OCI-LY1 (cell line): Measurements from ENCODE around the gene PTPRCAP.

ENCODE experiments used
- H2AFZ ChIP-seq: fragments of 200-600 bp; sonication (generic), shearing (Covaris generic); 2 replicates; pipeline ENCODE4 v1.6.0; 2014; ENCODE audit warnings: antibody characterized with exemption, mild to moderate bottlenecking, low read length
- H3F3A ChIP-seq: fragments of 200-600 bp; sonication (generic), shearing (Covaris generic); 2 replicates; pipeline ENCODE4 v1.6.0; 2014; ENCODE audit warnings: mild to moderate bottlenecking, antibody characterized with exemption, low read length, moderate library complexity; ENCODE audit not compliant: insufficient read depth
- H3K27ac ChIP-seq: fragments of 200-600 bp; sonication (generic); 2 replicates; pipeline ENCODE4 v1.5.1; 2014; ENCODE audit warnings: low read length, mixed run types, mild to moderate bottlenecking, low read depth; ENCODE audit not compliant: poor library complexity, severe bottlenecking
- H3K27me3 ChIP-seq: fragments of 200-600 bp; sonication (generic); 2 replicates; pipeline ENCODE4 v1.6.0; 2014; ENCODE audit warnings: antibody characterized with exemption, mild to moderate bottlenecking, low read length, moderate library complexity; ENCODE audit not compliant: insufficient read depth
- H3K36me3 ChIP-seq: fragments of 200-600 bp; sonication (generic); 2 replicates; pipeline ENCODE4 v1.6.1; 2014; ENCODE audit warnings: mild to moderate bottlenecking, antibody characterized with exemption, low read length, moderate library complexity, mixed read lengths; ENCODE audit not compliant: insufficient read depth
- H3K4me1 ChIP-seq: fragments of 200-600 bp; sonication (generic); 2 replicates; pipeline ENCODE4 v1.5.1; 2014; ENCODE audit warnings: mild to moderate bottlenecking, low read length, moderate library complexity; ENCODE audit not compliant: insufficient read depth, severe bottlenecking
- H3K4me2 ChIP-seq: fragments of 200-600 bp; sonication (generic), shearing (Covaris generic); 2 replicates; pipeline ENCODE4 v1.6.1; 2014; ENCODE audit warnings: low read length
- H3K4me3 ChIP-seq: fragments of 200-600 bp; sonication (generic); 2 replicates; pipeline ENCODE4 v1.5.1; 2014; ENCODE audit warnings: low read length, low read depth, mild to moderate bottlenecking, mixed read lengths; ENCODE audit not compliant: poor library complexity, severe bottlenecking
- H3K79me2 ChIP-seq: fragments of 200-600 bp; shearing (Covaris generic); 2 replicates; pipeline ENCODE4 v1.6.1; 2016; ENCODE audit warnings: mixed run types, low read length, mixed read lengths; ENCODE audit not compliant: insufficient read depth
- H3K9ac ChIP-seq: fragments of 200-600 bp; sonication (generic), shearing (Covaris generic); 2 replicates; pipeline ENCODE4 v1.6.1; 2014; ENCODE audit warnings: mild to moderate bottlenecking, low read length, mixed read lengths
- H3K9me2 ChIP-seq: fragments of 200-600 bp; sonication (generic), shearing (Covaris generic); 2 replicates; pipeline ENCODE4 v1.6.1; 2014; ENCODE audit warnings: low read depth, mild to moderate bottlenecking, low read length, mixed read lengths
- H3K9me3 ChIP-seq: fragments of 200-600 bp; shearing (Covaris generic); 2 replicates; pipeline ENCODE4 v1.6.1; 2014; ENCODE audit warnings: low read length, mixed read lengths
- H4K20me1 ChIP-seq: fragments of 200-600 bp; sonication (generic), shearing (Covaris generic); 2 replicates; pipeline ENCODE4 v1.6.0; 2016; ENCODE audit warnings: mild to moderate bottlenecking, low read length; ENCODE audit not compliant: insufficient read depth
- CTCF ChIP-seq: fragments of 200-600 bp; sonication (generic), shearing (Covaris generic); IDR thresholded peaks from 2 replicates; pipeline ENCODE4 v1.5.1; 2017; ENCODE audit warnings: mild to moderate bottlenecking, antibody characterized with exemption, low read length, moderate library complexity, mixed read lengths
- EZH2 ChIP-seq: fragments of 200-600 bp; sonication (generic), shearing (Covaris generic); IDR thresholded peaks from 2 replicates; pipeline ENCODE4 v1.8.0; 2017; ENCODE audit warnings: borderline replicate concordance, mixed run types, mild to moderate bottlenecking, antibody characterized with exemption, low read length, moderate library complexity, mixed read lengths

Gene PTPRCAP

GRCh38 chr11:67484847-67485311 is 47.4 kb upstream of the PTPRCAP start:
- H3K4me1 ChIP-seq = peaks cover 52% of the 10 kb centered on the region
- H4K20me1 ChIP-seq = no peaks in the 10 kb centered on the region
- H3K9me2 ChIP-seq = no peaks in the 10 kb centered on the region
- H3K27me3 ChIP-seq = no peaks in the 10 kb centered on the region
- H3K27ac ChIP-seq = peak overlapping the region; percentile 91
- H3K9me3 ChIP-seq = no peaks in the 10 kb centered on the region
- TF ChIP-seq CTCF = peak; percentile 30; the same call in 1 of the 2 replicates
- no peak for TF ChIP-seq EZH2
- no peaks in the 10 kb centered on the region for H3K79me2 ChIP-seq
- H3K9ac ChIP-seq = peak overlapping the region; percentile 88
- H3K4me3 ChIP-seq = peak overlapping the region; percentile 56
- no peak overlapping the region for H2AFZ ChIP-seq
- 0 out of 2 replicates have a peak, but pooled peaks cover 2% of the 10 kb centered on the region for H3F3A ChIP-seq
- H3K4me2 ChIP-seq = peak overlapping the region; percentile 99
- peaks cover 20% of the 10 kb centered on the region; the same call in 1 of the 2 replicates for H3K36me3 ChIP-seq

DNA sequence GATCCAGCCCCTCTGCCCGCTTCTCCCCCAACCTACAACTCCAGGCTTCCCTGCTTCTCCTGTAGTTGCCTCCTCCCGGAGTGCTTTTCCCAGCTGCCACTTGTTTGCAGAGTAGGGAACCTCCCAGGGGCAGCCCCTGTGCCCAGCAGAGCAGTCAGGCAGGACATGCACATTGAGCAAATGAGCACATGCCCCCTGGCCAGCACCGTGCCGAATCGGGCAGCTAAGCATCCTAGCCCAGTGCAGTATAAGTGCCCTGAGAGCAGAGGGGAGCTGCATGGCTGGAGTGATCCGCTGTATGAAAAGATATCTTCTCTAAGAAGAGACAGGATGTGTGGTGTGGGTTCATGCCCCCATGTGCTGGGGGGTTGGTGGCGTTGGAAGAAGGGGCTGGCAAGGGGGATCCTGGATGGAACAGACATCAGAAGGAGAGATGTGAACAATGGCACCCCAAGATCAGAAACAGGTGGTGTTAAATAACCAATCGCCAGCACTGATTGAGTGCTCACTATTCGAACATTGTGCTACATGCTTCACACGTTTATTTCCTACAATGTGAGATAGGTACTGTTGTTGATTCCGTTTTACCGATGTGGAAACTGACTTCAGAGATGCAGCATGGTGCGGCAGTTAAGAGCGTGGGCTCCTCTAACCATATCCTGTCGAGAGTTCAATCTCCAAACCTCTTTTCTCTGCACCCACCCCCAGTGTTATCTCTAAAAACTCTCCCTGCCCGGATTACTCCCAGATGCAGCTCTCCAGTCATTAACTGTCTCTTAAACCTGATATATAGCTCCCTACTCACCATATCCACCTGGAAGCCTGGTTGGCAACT is 46.6 kb upstream of the PTPRCAP start:
- TF ChIP-seq EZH2 (no peak), CTCF (no peak)
- Histone ChIP-seq H3K9me2 (no peaks in the 10 kb centered on the region), H3K27me3 (no peaks in the 10 kb centered on the region), H3K79me2 (no peaks in the 10 kb centered on the region), H3K27ac (peak overlapping the region; percentile 91), H4K20me1 (no peaks in the 10 kb centered on the region), H3K4me3 (peak overlapping the region; percentile 56), H3K4me1 (peaks cover 47% of the 10 kb centered on the region), H3K9ac (peak overlapping the region; percentile 88), H2AFZ (no peak overlapping the region), H3F3A (0 out of 2 replicates have a peak, but pooled peaks cover 2% of the 10 kb centered on the region), H3K9me3 (no peaks in the 10 kb centered on the region), H3K4me2 (peak overlapping the region; percentile 99), H3K36me3 (peaks cover 11% of the 10 kb centered on the region; the same call in 1 of the 2 replicates)

DNA sequence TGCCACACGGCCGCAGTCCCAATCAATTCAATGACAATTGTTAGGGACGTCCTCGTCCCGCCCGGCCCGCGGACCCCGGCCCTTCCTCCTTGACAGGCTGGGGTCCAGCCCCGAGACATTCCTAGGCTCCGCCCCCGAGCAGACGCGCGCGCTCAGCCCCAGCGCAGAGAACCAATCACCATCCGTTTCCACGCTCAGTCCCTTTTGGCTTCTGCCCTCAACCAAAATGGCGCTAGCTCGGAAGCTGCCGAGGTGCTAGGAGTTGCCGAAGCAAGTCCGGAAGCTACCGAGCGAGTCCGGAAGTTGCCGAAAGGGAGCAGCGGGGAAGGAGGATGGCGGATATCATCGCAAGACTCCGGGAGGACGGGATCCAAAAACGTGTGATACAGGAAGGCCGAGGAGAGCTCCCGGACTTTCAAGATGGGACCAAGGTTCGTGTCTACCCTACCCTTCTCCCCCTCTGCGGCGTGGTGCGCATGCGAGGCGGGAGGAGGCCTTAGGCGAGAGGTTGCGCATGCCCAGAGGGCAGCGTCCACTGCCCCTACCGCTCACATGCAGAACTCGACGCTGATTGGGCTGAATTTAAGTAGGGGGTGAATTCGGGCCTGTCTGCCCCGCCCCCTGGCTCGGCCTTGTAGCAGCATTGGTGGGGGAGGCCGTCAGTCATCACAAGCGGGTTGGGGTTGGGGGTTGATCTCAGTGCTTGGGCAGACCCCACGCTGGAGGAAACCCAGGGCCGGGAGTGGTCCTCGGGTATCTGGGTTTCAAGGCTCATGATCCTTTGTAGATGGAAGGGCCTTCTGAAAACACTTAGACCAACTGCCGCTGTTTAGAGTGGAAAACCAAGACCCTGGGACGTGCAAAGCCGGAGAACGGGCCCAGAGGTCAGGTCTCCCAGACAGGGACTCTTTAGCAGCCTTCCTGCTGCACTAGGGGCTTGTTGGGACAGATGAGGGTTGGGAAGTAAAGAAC is 45.6 kb upstream of the PTPRCAP start, which contains the start of gene AIP:
AIP (plus strand) TSS at position 200 of the 972 bp plus-strand sequence; CDS start at position 333, 133 bp downstream.
- H3K9me2 ChIP-seq = no peaks in the 10 kb centered on the region
- H3K4me1 ChIP-seq = peaks cover 47% of the 10 kb centered on the region
- peak within 1 kb of the TSS; percentile 88 for H3K9ac ChIP-seq
- peaks cover 7% of the 10 kb centered on the region; the same call in 1 of the 2 replicates for H3K36me3 ChIP-seq
- H3K4me2 ChIP-seq = peak within 1 kb of the TSS; percentile 99
- TF ChIP-seq CTCF (no peak), EZH2 (no peak)
- no peaks in the 10 kb centered on the region for H3K79me2 ChIP-seq
- peak within 1 kb of the TSS; percentile 56 for H3K4me3 ChIP-seq
- 0 out of 2 replicates have a peak within 1 kb of the TSS, but pooled peaks have one; percentile 8 for H2AFZ ChIP-seq
- H3K27me3 ChIP-seq = no peaks in the 10 kb centered on the region
- no peaks in the 10 kb centered on the region for H3K9me3 ChIP-seq
- no peaks in the 10 kb centered on the region for H4K20me1 ChIP-seq
- H3F3A ChIP-seq = 0 out of 2 replicates have a peak, but pooled peaks cover 2% of the 10 kb centered on the region
- H3K27ac ChIP-seq = peak within 1 kb of the TSS; percentile 91
